Frontal cortex (tissue), 4 donors: ENCODE results near the gene ATRN. TPM values are rescaled to one million over a fixed set of nuclear protein-coding genes. Genes with fewer than 3 reads are reported as not detected.

ENCODE experiments used
- DNase-seq, 2 donors: peaks; one replicate each; pipeline ENCODE4 v3.0.0; 2012; ENCODE audit warnings: low spot score in 2 of 2
- FAIRE-seq: peaks from 2 replicates; lab custom pipeline; 2012; peaks lifted over from hg19 to GRCh38; lab: Jason Lieb, UNC
- total RNA-seq: library from RNA; depleted of rRNA; stranded (reverse); fragments of >200 nt; gene quantifications from one replicate; pipeline ENCODE4 v1.2.3, GENCODE V29; 2014
- donor health status: control.
- donor health status: control.
- donor health status: control.

ATRN gene
- total RNA-seq, 1 donor from 2014 or later, result 51.0 TPM

GRCh38 chr20:3651204-3651962 is 180.6 kb downstream of the ATRN start:
- no peak for FAIRE-seq
- no peak for DNase-seq

GRCh38 chr20:3652221-3652620 is 181.4 kb downstream of the ATRN start:
- FAIRE-seq (no peak), DNase-seq (no peak)

- no peak for FAIRE-seq
- DNase-seq, result no peak
Observed at GRCh38 chr20:3652676-3653596, 182.1 kb downstream of the ATRN start.

DNA sequence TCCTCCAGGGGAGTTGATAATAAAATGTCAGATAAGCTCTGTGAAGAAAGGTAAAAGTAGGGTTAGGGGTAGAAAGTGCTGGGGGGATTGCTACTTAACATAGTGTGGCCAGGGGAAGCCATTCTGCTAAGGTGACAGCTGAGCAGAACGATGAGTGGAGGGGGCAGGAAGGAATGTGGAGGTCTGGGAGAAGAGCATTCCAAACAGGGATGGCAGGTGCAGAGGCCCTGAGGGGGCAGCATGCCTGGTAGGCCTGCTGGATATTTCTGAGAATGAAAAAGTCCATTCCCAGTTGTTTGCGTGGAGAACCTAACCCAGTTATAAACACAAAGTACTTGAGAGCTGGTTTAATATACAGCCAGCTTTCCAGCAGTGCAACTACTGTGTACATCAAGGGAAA is 183.1 kb downstream of the ATRN start:
- no peak for FAIRE-seq
- DNase-seq, result no peak

- no peak for DNase-seq
- FAIRE-seq, result no peak
Observed at GRCh38 chr20:3654326-3655130, 183.7 kb downstream of the ATRN start.

DNA sequence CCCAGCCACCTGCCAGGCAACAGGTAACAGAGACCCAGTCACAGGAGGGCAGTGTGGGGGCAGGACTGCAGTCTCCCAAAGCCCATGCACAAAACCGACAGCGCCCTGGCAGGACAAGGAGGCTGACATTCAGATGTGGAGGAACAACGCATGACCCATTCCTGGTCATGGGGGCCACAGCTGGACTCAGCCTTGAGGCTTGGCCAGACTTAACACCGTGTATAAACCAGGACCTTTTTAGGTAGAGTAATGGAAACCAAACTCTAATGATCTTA is 184.2 kb downstream of the ATRN start:
- FAIRE-seq (no peak), DNase-seq (no peak)

GRCh38 chr20:3658019-3658715 is 187.3 kb downstream of the ATRN start:
- no peak for FAIRE-seq

DNA sequence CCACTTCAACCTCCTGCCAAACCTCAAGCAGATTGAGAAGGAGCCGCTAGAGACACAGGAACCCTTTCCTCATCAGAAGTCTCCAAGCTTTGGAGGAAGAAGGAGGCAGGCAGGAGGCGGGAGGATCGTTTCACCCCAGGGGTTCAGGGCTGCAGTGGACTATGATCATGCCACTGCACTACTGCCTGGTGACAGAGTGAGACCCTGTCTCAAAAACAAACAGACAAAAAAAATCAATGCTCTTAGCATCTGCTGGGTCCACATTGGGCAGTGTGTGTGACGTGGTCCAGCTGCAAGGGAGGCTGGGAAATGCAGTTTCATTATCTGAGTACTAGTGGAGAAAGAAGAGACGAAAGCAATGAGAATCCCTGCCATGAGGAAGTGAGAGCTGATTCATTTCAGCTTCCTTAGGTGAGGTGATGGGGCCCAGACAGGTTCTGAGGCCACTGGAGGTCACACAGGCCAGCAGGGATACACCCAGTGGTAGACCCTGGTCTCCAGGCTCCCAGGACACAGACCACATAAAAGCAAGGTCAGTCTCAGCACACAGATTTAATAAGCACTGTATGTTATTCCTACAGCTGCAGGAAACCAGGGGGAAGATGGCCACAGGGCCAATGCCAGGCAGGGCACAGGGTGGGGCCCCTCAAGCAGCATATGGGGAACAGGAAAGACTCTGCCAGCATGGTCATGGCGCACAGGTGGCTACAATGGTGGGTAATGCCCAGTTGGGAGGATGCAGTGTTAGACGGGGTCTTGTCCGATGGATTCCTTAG is 188.1 kb downstream of the ATRN start:
- DNase-seq (no peak), FAIRE-seq (no peak)

More at GRCh38 chr20:3658019-3658715, 187.3 kb downstream of the ATRN start:
- no peak for DNase-seq

- no peak for DNase-seq
- no peak for FAIRE-seq
Observed at GRCh38 chr20:3659492-3660261, 188.9 kb downstream of the ATRN start.

DNA sequence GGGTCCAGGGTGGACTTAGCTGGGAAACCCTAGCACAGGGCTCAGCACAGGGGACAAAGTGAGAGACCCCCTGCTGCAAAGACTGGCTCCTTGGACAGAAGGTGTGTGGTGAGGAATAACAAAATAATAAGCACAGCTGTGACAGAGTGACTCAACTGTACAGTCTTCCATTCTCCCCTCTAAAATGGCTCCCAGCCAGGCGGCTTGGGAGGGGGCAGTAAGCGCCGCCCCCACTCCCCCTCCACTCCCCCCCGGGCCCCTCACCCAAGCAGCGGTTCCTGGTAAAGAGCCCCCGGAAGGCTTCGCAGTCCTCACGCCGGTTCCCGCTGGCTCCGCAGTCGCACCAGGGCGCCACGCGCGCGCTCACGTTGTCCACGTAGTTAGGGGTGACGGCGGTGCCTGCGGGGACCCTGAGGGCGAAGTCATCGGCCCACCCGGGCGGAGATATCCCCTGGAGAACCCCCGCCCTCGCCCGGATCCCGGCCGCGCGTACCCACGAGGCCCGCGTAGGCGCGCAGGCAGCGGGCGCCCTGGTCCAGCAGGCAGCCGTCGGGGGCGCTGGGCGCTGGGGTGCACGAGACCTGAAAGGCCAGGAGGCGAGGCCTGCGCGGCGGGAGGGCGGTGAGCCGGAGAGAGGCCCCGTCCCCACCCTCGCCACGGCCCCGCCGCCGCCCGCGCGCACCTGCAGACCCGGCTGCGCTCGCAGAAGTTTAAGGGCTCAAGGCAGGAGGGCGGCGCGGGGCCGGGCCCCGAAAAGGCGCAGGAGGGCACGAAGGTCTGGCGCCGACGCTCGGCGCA is 189.6 kb downstream of the ATRN start:
- DNase-seq (no peak), FAIRE-seq (no peak)

GRCh38 chr20:3661060-3661813 is 190.4 kb downstream of the ATRN start:
- FAIRE-seq (no peak), DNase-seq (no peak)

- FAIRE-seq (no peak), DNase-seq (no peak)
Observed at GRCh38 chr20:3661814-3662665, 191.2 kb downstream of the ATRN start.

DNA sequence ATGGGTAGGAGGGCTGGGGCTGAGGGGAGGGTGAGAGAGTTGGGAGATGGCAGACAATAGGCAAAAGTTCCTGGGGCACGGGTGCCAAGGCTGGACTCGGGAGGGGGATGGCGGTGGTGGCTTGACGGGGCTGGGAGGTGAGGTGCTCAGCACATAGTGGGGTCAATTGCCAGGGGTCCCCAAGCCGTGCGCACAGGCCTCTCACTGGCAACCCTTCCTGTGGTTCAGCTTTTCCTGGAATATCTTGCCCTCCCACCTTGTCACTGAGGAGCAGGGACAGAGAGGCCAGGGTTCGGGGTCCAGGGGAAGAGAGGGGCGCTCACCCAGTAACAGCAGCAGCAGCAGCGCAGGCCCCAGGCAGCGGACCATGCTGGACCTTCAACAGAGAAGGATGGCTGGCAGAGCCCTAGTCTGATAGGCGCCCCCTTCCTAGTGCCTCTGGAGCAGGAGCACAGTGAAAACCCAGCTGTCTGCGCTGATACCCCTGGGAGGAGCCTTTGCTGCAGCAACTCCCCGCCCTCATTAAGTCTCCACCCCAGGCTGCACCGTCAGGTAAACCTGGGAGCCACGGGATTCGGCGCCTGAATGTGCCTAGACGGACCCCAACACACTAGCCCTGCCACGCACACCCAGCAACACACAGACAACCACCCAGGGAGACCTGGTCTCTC is 192.3 kb downstream of the ATRN start, which contains the start of gene GFRA4:
Gene GFRA4 (minus strand): TSS at position 369 of the 671 bp plus-strand sequence. CDS start 0 bp downstream, at position 369.
- DNase-seq, result no peak
- no peak for FAIRE-seq

DNA sequence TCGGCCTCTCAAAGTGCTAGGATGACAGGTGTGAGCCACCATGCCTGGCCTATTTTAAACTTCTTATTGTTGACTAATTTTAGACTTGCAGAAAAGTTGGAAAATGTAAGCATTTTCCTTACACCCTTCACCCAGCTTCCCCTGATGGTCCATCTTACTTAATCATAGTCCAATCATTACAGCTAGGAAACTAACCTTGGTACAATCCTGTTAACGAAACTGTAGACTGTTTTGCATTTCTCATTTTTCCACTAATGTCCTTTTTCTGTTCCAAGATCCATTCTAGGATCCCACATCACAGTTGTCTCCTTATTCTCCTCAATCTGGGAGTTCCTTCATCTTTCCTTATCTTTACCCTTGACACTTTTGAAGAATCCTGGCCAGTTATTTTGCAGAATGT is 193.0 kb downstream of the ATRN start:
- no peak for FAIRE-seq

GRCh38 chr20:3667434-3668037 is 196.7 kb downstream of the ATRN start:
- FAIRE-seq, result no peak

More for the DNA sequence above, 193.0 kb downstream of the ATRN start:
- DNase-seq, result no peak

More at GRCh38 chr20:3667434-3668037, 196.7 kb downstream of the ATRN start:
- DNase-seq, result no peak
